ENCODE results near the gene TBC1D10A.

DNA sequence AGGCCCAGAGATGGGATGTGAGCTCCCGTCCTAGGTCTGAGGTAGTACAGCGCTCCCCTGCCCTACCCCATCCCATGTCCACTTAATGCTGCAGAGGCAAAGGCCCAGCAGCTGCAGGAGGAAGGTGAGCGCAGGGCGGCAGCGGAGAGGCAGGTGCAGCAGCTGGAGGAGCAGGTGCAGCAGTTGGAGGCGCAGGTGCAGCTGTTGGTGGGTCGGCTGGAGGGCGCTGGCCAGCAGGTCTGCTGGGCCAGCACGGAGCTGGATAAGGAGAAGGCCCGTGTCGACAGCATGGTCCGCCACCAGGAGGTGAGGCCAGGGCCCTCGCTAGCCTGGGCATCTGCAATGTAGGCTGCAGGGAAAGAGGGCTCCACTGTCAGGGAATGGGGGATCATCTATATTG, 45.2 kb upstream of the TBC1D10A start:
- TF ChIP-seq POLR2A (IDR thresholded peaks at IDR 0.05), result no peak
- TF ChIP-seq, protein P1, sequence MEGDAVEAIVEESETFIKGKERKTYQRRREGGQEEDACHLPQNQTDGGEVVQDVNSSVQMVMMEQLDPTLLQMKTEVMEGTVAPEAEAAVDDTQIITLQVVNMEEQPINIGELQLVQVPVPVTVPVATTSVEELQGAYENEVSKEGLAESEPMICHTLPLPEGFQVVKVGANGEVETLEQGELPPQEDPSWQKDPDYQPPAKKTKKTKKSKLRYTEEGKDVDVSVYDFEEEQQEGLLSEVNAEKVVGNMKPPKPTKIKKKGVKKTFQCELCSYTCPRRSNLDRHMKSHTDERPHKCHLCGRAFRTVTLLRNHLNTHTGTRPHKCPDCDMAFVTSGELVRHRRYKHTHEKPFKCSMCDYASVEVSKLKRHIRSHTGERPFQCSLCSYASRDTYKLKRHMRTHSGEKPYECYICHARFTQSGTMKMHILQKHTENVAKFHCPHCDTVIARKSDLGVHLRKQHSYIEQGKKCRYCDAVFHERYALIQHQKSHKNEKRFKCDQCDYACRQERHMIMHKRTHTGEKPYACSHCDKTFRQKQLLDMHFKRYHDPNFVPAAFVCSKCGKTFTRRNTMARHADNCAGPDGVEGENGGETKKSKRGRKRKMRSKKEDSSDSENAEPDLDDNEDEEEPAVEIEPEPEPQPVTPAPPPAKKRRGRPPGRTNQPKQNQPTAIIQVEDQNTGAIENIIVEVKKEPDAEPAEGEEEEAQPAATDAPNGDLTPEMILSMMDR (IDR thresholded peaks at IDR 0.05), result no peak
